Measurements from ENCODE around the gene AARS1.
A peak's percentile ranks its signal among the peaks of the same experiment; 100 is the strongest.

- TF ChIP-seq JUND (IDR thresholded peaks at IDR 0.05) (no peak), SMC3 (IDR thresholded peaks at IDR 0.05; ENCODE audit: low read depth, low read length) (peak; percentile 56), POLR2AphosphoS5 (IDR thresholded peaks at IDR 0.05; ENCODE audit: low read depth, low read length) (no peak), MXI1 (IDR thresholded peaks at IDR 0.05; ENCODE audit: low read depth, low read length) (no peak), TCF12 (IDR thresholded peaks at IDR 0.05) (no peak), ELF1 (IDR thresholded peaks at IDR 0.05) (no peak), TEAD4 (IDR thresholded peaks at IDR 0.05; ENCODE audit: borderline replicate concordance, insufficient read depth) (no peak), GATA2 (CRISPR knock-in tag; IDR thresholded peaks at IDR 0.05) (no peak), GABPA (IDR thresholded peaks at IDR 0.05; ENCODE audit: low read depth) (no peak), CHD2 (IDR thresholded peaks at IDR 0.05; ENCODE audit: low read length, partially characterized antibody) (no peak)
- TF ChIP-seq, protein P1, sequence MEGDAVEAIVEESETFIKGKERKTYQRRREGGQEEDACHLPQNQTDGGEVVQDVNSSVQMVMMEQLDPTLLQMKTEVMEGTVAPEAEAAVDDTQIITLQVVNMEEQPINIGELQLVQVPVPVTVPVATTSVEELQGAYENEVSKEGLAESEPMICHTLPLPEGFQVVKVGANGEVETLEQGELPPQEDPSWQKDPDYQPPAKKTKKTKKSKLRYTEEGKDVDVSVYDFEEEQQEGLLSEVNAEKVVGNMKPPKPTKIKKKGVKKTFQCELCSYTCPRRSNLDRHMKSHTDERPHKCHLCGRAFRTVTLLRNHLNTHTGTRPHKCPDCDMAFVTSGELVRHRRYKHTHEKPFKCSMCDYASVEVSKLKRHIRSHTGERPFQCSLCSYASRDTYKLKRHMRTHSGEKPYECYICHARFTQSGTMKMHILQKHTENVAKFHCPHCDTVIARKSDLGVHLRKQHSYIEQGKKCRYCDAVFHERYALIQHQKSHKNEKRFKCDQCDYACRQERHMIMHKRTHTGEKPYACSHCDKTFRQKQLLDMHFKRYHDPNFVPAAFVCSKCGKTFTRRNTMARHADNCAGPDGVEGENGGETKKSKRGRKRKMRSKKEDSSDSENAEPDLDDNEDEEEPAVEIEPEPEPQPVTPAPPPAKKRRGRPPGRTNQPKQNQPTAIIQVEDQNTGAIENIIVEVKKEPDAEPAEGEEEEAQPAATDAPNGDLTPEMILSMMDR (IDR thresholded peaks at IDR 0.05): peak; percentile 72
- TF ChIP-seq, protein P2, sequence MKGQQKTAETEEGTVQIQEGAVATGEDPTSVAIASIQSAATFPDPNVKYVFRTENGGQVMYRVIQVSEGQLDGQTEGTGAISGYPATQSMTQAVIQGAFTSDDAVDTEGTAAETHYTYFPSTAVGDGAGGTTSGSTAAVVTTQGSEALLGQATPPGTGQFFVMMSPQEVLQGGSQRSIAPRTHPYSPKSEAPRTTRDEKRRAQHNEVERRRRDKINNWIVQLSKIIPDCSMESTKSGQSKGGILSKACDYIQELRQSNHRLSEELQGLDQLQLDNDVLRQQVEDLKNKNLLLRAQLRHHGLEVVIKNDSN (IDR thresholded peaks at IDR 0.05; ENCODE audit: borderline replicate concordance, low read depth): no peak
- TF ChIP-seq, protein P3, sequence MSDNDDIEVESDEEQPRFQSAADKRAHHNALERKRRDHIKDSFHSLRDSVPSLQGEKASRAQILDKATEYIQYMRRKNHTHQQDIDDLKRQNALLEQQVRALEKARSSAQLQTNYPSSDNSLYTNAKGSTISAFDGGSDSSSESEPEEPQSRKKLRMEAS (IDR thresholded peaks at IDR 0.05; ENCODE audit: low read depth): no peak
Observed at GRCh38 chr16:70267516-70267915, 21.8 kb downstream of the AARS1 start.

Measured in SK-N-SH (cell line).